HG02763 (cell line): ENCODE data around the gene HOXA3.

Source experiments
- ATAC-seq: cut with Tn5 transposase; IDR thresholded peaks from one replicate; pipeline ENCODE4 v1.9.1; 2021; ENCODE audit warnings: mild to moderate bottlenecking, moderate library complexity; ENCODE audit not compliant: unreplicated experiment

Gene HOXA3

GRCh38 chr7:27151931-27152815 is at the start of gene HOXA3:
Gene HOXA3 (minus strand): TSS chr7:27152583. CDS start chr7:27110640, 41,943 bp downstream.
- no peak for ATAC-seq

GRCh38 chr7:27201580-27202017 is 49.2 kb upstream of the HOXA3 start:
- no peak for ATAC-seq

- no peak for ATAC-seq
These were observed 48.6 kb upstream of the HOXA3 start for GRCh38 chr7:27200761-27201579.

- ATAC-seq = no peak
These were observed 47.7 kb upstream of the HOXA3 start, which contains the start of gene HOXA13 for GRCh38 chr7:27199849-27200760. Gene HOXA13 (minus strand): TSS chr7:27200091. CDS start chr7:27200077, 14 bp downstream.

GRCh38 chr7:27198871-27199801 is 46.8 kb upstream of the HOXA3 start:
- ATAC-seq = no peak

- no peak for ATAC-seq
These were observed 45.9 kb upstream of the HOXA3 start for GRCh38 chr7:27198138-27198841.

GRCh38 chr7:27197137-27198042 is 45.0 kb upstream of the HOXA3 start:
- ATAC-seq = no peak

GRCh38 chr7:27196287-27196767 is 43.9 kb upstream of the HOXA3 start:
- no peak for ATAC-seq

GRCh38 chr7:27194686-27195379 is 42.5 kb upstream of the HOXA3 start:
- no peak for ATAC-seq

- no peak for ATAC-seq
These were observed 41.6 kb upstream of the HOXA3 start for GRCh38 chr7:27194002-27194352.

GRCh38 chr7:27193335-27194001 is 41.1 kb upstream of the HOXA3 start:
- no peak for ATAC-seq

- no peak for ATAC-seq
These were observed 40.4 kb upstream of the HOXA3 start for GRCh38 chr7:27192546-27193334.

- no peak for ATAC-seq
These were observed 39.6 kb upstream of the HOXA3 start for GRCh38 chr7:27191833-27192545.

- ATAC-seq = no peak
These were observed 38.9 kb upstream of the HOXA3 start for GRCh38 chr7:27191161-27191731.
